Gastrocnemius medialis (tissue), 4 donors: ENCODE data around the gene KCTD16. TPM values are rescaled to one million over a fixed set of nuclear protein-coding genes. Genes with fewer than 3 reads are reported as not detected.

Experiments
- ATAC-seq, 2 donors: fragments of 150-250 bp; one replicate each; pipeline ENCODE4 v1.9.1; 2016
- DNase-seq, 2 donors: peaks; one replicate each; pipeline ENCODE4 v3.0.0-alpha.2; 2019
- H3K27ac ChIP-seq, 4 donors: fragments of 200-600 bp; sonication (generic); 1 replicate in 1 of 4; 2 replicates in 3 of 4; pipeline ENCODE4 v1.5.1; 2016 to 2018; ENCODE audit warnings: mild to moderate bottlenecking in 2 of 4, moderate library complexity in 1 of 4
- H3K27me3 ChIP-seq, 3 donors: fragments of 200-600 bp; sonication (generic) in 2 of 3; 1 replicate in 1 of 3; 2 replicates in 2 of 3; pipeline versions ENCODE4 v1.5.1 to v1.6.0; 2016 to 2019; ENCODE audit warnings: mild to moderate bottlenecking in 1 of 3, moderate library complexity in 1 of 3
- H3K36me3 ChIP-seq, 2 donors: fragments of 200-600 bp; sonication (generic) in 1 of 2; one replicate each; pipeline ENCODE4 v1.5.1; 2017 to 2018
- H3K4me1 ChIP-seq, 2 donors: fragments of 200-600 bp; sonication (generic) in 1 of 2; one replicate each; pipeline ENCODE4 v1.5.1; 2016 to 2017; ENCODE audit warnings: mild to moderate bottlenecking in 2 of 2
- H3K4me3 ChIP-seq, 4 donors: fragments of 200-600 bp; sonication (generic) in 3 of 4; 1 replicate in 1 of 4; 2 replicates in 3 of 4; pipeline ENCODE4 v1.5.1; 2016 to 2019; ENCODE audit warnings: mild to moderate bottlenecking in 2 of 4
- H3K9me3 ChIP-seq, 3 donors: fragments of 200-600 bp; sonication (generic) in 2 of 3; 1 replicate in 1 of 3; 2 replicates in 2 of 3; pipeline ENCODE4 v1.5.1; 2016 to 2019
- POLR2A ChIP-seq, 2 donors: fragments of 450-650 bp; IDR thresholded peaks; one replicate each; pipeline ENCODE4 v1.6.1; 2017; ENCODE audit warnings: antibody characterized with exemption in 2 of 2, mild to moderate bottlenecking in 2 of 2, moderate library complexity in 2 of 2
- in situ Hi-C, 4 donors: fragments of 200-750 bp; cut with MboI; loops; one replicate each; pipeline versions ENCODE4 v1.15.0 to v1.8.0; 2017; ENCODE audit warnings: low sequenced_read_pairs in 4 of 4
- intact Hi-C: fragments of 100-400 bp; cut with DNase I; formaldehyde crosslinking; loops from one replicate; pipeline ENCODE4 v1.15.1; 2023; ENCODE audit warnings: low total_unique reads
- total RNA-seq, 4 donors: library from RNA; depleted of rRNA; stranded (reverse); fragments of >200 nt; gene quantifications; one replicate each; pipeline versions ENCODE4 v1.1.0 to v1.2.3, GENCODE V29; 2016
- TF ChIP-seq, protein P1 (sequence below), 5 experiments: fragments of 450-650 bp in 3 of 5; fragments of 200-600 bp in 2 of 5; sonication (generic) in 2 of 5; IDR thresholded peaks in 4 of 5; conservative IDR thresholded peaks in 1 of 5; 1 replicate in 4 of 5; 2 replicates in 1 of 5; pipeline ENCODE4 v1.5.1; 2016 to 2019; ENCODE audit warnings: antibody characterized with exemption in 5 of 5, mild to moderate bottlenecking in 3 of 5, moderate library complexity in 3 of 5

Gene KCTD16
- total RNA-seq, 4 donors from 2014 or later, result 0.02 TPM; not detected in 3

DNA sequence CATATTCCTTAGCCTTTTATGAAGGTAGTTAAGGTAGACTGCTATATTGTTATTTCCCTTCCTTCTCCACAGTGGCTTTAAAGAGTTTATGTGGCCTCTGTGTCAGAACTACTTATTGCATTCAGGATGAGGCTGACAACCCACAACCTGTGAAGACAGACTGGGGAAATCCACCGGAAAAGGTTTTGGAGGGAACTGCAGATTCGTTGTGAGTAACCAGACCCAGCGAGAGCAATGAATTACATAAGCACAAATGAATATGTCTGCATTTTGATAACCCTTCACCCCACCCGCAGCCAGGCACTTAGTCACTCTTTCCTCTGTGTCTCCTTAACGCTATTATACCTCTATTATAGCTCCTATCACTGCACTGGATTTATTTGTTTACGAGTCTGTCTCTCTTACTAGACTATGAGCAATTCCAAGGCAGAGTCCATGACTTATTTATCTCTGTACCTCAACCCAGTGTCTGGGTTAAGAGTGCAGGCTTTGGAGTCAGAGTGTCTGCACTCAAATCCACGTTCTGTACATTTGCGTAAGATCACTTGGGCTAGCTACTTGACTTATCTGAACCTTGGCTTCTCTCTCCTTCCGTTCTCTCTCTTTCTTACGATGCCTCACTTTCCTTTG lies 19.2 kb downstream of the KCTD16 start:
- intact Hi-C loops (no loop called here), in situ Hi-C loops (loop anchor here in 2 of 4 donors (25.0 kb wide), 1 partner anchor 1647 kb away; the partner anchor contains the start of gene PRELID2 (in 2 of the 2))
- H3K36me3 ChIP-seq, result no peaks in the 10 kb centered on the region
- H3K4me3 ChIP-seq, result no peak overlapping the region
- H3K9me3 ChIP-seq, result no peaks in the 10 kb centered on the region
- no peak overlapping the region for H3K27ac ChIP-seq
- H3K27me3 ChIP-seq, result no peaks in the 10 kb centered on the region
- TF ChIP-seq POLR2A (IDR thresholded peaks at IDR 0.05), result no peak
- TF ChIP-seq, protein P1, sequence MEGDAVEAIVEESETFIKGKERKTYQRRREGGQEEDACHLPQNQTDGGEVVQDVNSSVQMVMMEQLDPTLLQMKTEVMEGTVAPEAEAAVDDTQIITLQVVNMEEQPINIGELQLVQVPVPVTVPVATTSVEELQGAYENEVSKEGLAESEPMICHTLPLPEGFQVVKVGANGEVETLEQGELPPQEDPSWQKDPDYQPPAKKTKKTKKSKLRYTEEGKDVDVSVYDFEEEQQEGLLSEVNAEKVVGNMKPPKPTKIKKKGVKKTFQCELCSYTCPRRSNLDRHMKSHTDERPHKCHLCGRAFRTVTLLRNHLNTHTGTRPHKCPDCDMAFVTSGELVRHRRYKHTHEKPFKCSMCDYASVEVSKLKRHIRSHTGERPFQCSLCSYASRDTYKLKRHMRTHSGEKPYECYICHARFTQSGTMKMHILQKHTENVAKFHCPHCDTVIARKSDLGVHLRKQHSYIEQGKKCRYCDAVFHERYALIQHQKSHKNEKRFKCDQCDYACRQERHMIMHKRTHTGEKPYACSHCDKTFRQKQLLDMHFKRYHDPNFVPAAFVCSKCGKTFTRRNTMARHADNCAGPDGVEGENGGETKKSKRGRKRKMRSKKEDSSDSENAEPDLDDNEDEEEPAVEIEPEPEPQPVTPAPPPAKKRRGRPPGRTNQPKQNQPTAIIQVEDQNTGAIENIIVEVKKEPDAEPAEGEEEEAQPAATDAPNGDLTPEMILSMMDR (IDR thresholded peaks at IDR 0.05 in 4 of 5, conservative IDR thresholded peaks at IDR 0.05 in 1 of 5), result no peak
- no peak for ATAC-seq
- H3K4me1 ChIP-seq, result peaks cover 5 to 6% of the 10 kb centered on the region in 2 donors
- no peak for DNase-seq

DNA sequence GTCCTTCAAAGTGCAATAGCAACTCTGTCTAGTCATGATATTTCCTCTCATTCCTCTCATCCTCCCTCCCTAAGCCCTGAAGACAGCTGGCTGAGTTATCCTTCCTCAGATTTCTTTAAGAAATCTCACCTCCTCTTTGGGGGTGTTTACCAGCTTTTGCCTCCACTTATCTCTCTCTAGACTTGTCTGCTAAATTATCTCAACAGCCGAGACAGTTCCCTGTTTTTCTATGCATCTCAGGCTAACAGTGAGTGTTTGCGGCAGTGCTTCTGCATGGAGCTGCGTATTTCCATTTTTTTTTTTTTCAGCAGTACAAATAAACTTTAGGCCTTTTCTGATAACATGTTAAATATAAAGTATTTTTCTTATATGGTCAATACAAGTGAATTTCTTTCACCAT lies 20.9 kb downstream of the KCTD16 start:
- no peaks in the 10 kb centered on the region for H3K9me3 ChIP-seq
- TF ChIP-seq POLR2A (IDR thresholded peaks at IDR 0.05), result no peak
- TF ChIP-seq, protein P1 (IDR thresholded peaks at IDR 0.05 in 4 of 5, conservative IDR thresholded peaks at IDR 0.05 in 1 of 5), result no peak
- intact Hi-C loops, result no loop called here
- no peak for ATAC-seq
- H3K36me3 ChIP-seq, result no peaks in the 10 kb centered on the region
- DNase-seq, result no peak
- no peak overlapping the region for H3K4me3 ChIP-seq
- no peaks in the 10 kb centered on the region for H3K27me3 ChIP-seq
- in situ Hi-C loops, result loop anchor here in 2 of 4 donors (25.0 kb wide), 1 partner anchor 1646 kb away; the partner anchor contains the start of gene PRELID2 (in 2 of the 2)
- no peak overlapping the region for H3K27ac ChIP-seq
- H3K4me1 ChIP-seq, result peaks cover 5 to 6% of the 10 kb centered on the region in 2 donors

DNA sequence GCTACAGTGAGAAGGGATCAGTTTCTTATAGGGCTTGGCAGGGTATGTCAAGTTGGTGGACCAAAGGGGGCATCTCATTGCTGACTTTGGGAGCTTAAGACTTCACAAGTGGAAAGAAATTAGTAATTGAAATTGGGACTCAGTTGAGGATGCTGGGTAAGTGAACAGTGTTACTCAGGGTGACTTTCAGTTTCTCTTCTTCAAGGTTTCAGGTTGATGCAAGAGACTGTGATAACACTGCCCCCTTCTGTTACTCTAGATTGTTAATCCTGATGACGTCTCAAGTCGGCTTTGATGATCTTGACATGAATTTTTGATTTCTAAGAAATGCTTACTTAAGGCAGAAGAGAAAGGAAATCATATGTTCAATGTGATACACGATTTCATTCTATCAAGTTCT lies 21.3 kb downstream of the KCTD16 start:
- Histone ChIP-seq H3K36me3 (no peaks in the 10 kb centered on the region), H3K9me3 (no peaks in the 10 kb centered on the region), H3K27ac (no peak overlapping the region), H3K27me3 (no peaks in the 10 kb centered on the region), H3K4me1 (peaks cover 5 to 6% of the 10 kb centered on the region in 2 donors), H3K4me3 (no peak overlapping the region)
- TF ChIP-seq POLR2A (IDR thresholded peaks at IDR 0.05), result no peak
- TF ChIP-seq, protein P1 (IDR thresholded peaks at IDR 0.05 in 4 of 5, conservative IDR thresholded peaks at IDR 0.05 in 1 of 5), result no peak
- in situ Hi-C loops (loop anchor here in 2 of 4 donors (25.0 kb wide), 1 partner anchor 1645 kb away; the partner anchor contains the start of gene PRELID2 (in 2 of the 2)), intact Hi-C loops (no loop called here)
- no peak for ATAC-seq
- no peak for DNase-seq

DNA sequence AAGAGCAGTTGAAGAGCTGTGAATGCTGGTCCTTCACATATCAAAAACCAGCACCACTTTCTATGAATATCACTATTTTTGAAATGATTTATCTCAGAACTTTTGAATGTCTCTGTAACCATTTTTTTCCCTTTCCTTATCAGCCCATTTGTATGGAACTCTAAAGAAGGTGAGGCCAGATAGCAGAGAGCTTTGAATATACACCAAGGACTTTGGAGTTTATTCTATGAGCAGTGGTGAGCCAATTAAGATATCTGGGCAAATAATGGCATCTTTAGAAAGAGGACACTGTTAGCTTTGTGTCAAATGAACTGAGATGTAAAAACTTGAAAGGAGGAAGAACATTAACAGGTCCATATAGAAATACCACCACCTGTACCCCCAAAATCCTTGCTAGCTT lies 22.0 kb downstream of the KCTD16 start:
- no peaks in the 10 kb centered on the region for H3K36me3 ChIP-seq
- H3K4me3 ChIP-seq, result no peak overlapping the region
- intact Hi-C loops, result no loop called here
- H3K27ac ChIP-seq, result no peak overlapping the region
- in situ Hi-C loops, result loop anchor here in 2 of 4 donors (25.0 kb wide), 1 partner anchor 1645 kb away; the partner anchor contains the start of gene PRELID2 (in 2 of the 2)
- ATAC-seq (no peak), DNase-seq (no peak)
- H3K9me3 ChIP-seq, result no peaks in the 10 kb centered on the region
- TF ChIP-seq, protein P1 (IDR thresholded peaks at IDR 0.05 in 4 of 5, conservative IDR thresholded peaks at IDR 0.05 in 1 of 5), result no peak
- TF ChIP-seq POLR2A (IDR thresholded peaks at IDR 0.05), result no peak
- peaks cover 2 to 5% of the 10 kb centered on the region in 2 donors for H3K4me1 ChIP-seq
- no peaks in the 10 kb centered on the region for H3K27me3 ChIP-seq
